ENCODE results near the gene PIGP. TPM values are rescaled to one million over a fixed set of nuclear protein-coding genes. Genes with fewer than 3 reads are reported as not detected.
A peak's percentile ranks its signal among the peaks of the same experiment; 100 is the strongest.
"Not testable (repeated sequence)": the region's sequence is repeated elsewhere in the genome, so short reads cannot be mapped to it uniquely, and the experiment has no call there.

Gene PIGP
- 10 to 100 TPM; 31.3 to 38.8 (median 33.4) TPM for polyA plus RNA-seq (ENCODE audit: insufficient read length in 4 of 4)

- DNase-seq (ENCODE audit: low read depth in 4 of 4, low spot score in 2 of 4): peak; percentile 92 to 94 (median 92)
Observed at GRCh38 chr21:37072988-37073416, at the start of gene PIGP, which contains the start of gene TTC3. Gene PIGP (minus strand): TSS chr21:37073071. CDS start chr21:37072515, 556 bp downstream. Gene TTC3 (plus strand): TSS chr21:37073254. CDS start chr21:37087258, 14,004 bp downstream.

- no peak for DNase-seq (ENCODE audit: low read depth in 4 of 4, low spot score in 2 of 4)
Observed at GRCh38 chr21:37119421-37120218, 46.7 kb upstream of the PIGP start.

- no peak for DNase-seq (ENCODE audit: low read depth in 4 of 4, low spot score in 2 of 4)
Observed at GRCh38 chr21:37118187-37118826, 45.4 kb upstream of the PIGP start.

GRCh38 chr21:37117204-37117603, 44.3 kb upstream of the PIGP start:
- DNase-seq (ENCODE audit: low read depth in 4 of 4, low spot score in 2 of 4): no peak

- not testable (repeated sequence) for DNase-seq (ENCODE audit: low read depth in 4 of 4, low spot score in 2 of 4)
Observed at GRCh38 chr21:37116459-37116858, 43.6 kb upstream of the PIGP start.

GRCh38 chr21:37114301-37114700, 41.4 kb upstream of the PIGP start:
- DNase-seq (ENCODE audit: low read depth in 4 of 4, low spot score in 2 of 4): not testable (repeated sequence)

GRCh38 chr21:37111029-37111428, 38.2 kb upstream of the PIGP start:
- not testable (repeated sequence) for DNase-seq (ENCODE audit: low read depth in 4 of 4, low spot score in 2 of 4)

GRCh38 chr21:37106998-37107397, 34.1 kb upstream of the PIGP start:
- DNase-seq (ENCODE audit: low read depth in 4 of 4, low spot score in 2 of 4): no peak

GRCh38 chr21:37102746-37103145, 29.9 kb upstream of the PIGP start:
- not testable (repeated sequence) for DNase-seq (ENCODE audit: low read depth in 4 of 4, low spot score in 2 of 4)

- no peak for DNase-seq (ENCODE audit: low read depth in 4 of 4, low spot score in 2 of 4)
Observed at GRCh38 chr21:37101384-37101783, 28.5 kb upstream of the PIGP start.

GRCh38 chr21:37100316-37100715, 27.4 kb upstream of the PIGP start:
- DNase-seq (ENCODE audit: low read depth in 4 of 4, low spot score in 2 of 4): no peak

GRCh38 chr21:37098751-37099150, 25.9 kb upstream of the PIGP start:
- no peak for DNase-seq (ENCODE audit: low read depth in 4 of 4, low spot score in 2 of 4)

GRCh38 chr21:37095821-37096220, 22.9 kb upstream of the PIGP start:
- DNase-seq (ENCODE audit: low read depth in 4 of 4, low spot score in 2 of 4): no peak

- DNase-seq (ENCODE audit: low read depth in 4 of 4, low spot score in 2 of 4): no peak
Observed at GRCh38 chr21:37093977-37094376, 21.1 kb upstream of the PIGP start.

- DNase-seq (ENCODE audit: low read depth in 4 of 4, low spot score in 2 of 4): no peak
Observed at GRCh38 chr21:37088186-37088735, 15.4 kb upstream of the PIGP start.

- DNase-seq (ENCODE audit: low read depth in 4 of 4, low spot score in 2 of 4): no peak
Observed at GRCh38 chr21:37087188-37087587, 14.3 kb upstream of the PIGP start.

- DNase-seq (ENCODE audit: low read depth in 4 of 4, low spot score in 2 of 4): no peak
Observed at GRCh38 chr21:37085726-37086125, 12.9 kb upstream of the PIGP start.

- DNase-seq (ENCODE audit: low read depth in 4 of 4, low spot score in 2 of 4): no peak
Observed at GRCh38 chr21:37082856-37083528, 10.1 kb upstream of the PIGP start.

GRCh38 chr21:37082375-37082774, 9.5 kb upstream of the PIGP start:
- no peak for DNase-seq (ENCODE audit: low read depth in 4 of 4, low spot score in 2 of 4)

- no peak for DNase-seq (ENCODE audit: low read depth in 4 of 4, low spot score in 2 of 4)
Observed at GRCh38 chr21:37079211-37079824, 6.4 kb upstream of the PIGP start.
